Stimulated activated memory B cell treated with anti-CD40 and anti-IgM and Interleukin-4, amounts not matched to agents 10 μg/mL and 1 μg/mL and 100 μg/mL, for 72 hours (primary cell): ENCODE measurements around the gene EHMT1.

Source experiments
- ATAC-seq: fragments of 150-1000 bp; cut with Tn5 transposase; 2 replicates; pipeline ENCODE4 v1.10.0; 2021
- H3K27ac Mint-ChIP-seq: one replicate; pipeline ENCODE4 v1.8.0; 2022; ENCODE audit warnings: mild to moderate bottlenecking, mixed read lengths
- H3K27me3 Mint-ChIP-seq: one replicate; pipeline ENCODE4 v1.8.0; 2022; ENCODE audit warnings: mixed read lengths
- H3K36me3 Mint-ChIP-seq: one replicate; pipeline ENCODE4 v1.8.0; 2022; ENCODE audit warnings: mixed read lengths
- H3K4me1 Mint-ChIP-seq: one replicate; pipeline ENCODE4 v1.8.0; 2022; ENCODE audit warnings: mixed read lengths
- H3K4me3 Mint-ChIP-seq: one replicate; pipeline ENCODE4 v1.8.0; 2022; ENCODE audit warnings: mild to moderate bottlenecking, moderate library complexity, mixed read lengths
- H3K9me3 Mint-ChIP-seq: one replicate; pipeline ENCODE4 v1.8.0; 2022; ENCODE audit warnings: mixed read lengths

Gene EHMT1

DNA sequence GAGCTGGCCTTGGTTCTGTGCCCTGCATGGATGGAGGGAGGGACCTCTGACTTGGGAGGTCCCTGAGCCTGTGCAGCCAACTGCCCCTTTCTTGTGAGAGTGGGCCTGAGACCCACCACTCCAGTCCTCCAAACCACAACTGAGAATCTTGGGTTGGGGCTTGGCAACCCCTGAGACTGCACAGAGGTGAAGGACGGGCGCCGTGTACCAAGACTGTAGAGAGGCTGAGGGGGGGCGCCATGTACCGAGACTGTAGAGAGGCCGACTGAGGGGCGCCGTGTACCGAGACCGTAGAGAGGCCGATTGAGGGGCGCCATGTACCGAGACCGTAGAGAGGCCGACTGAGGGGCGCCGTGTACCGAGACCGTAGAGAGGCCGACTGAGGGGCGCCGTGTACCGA is 199.5 kb downstream of the EHMT1 start:
- peaks cover 78% of the 10 kb centered on the region for H3K36me3 Mint-ChIP-seq
- no peak overlapping the region for H3K27ac Mint-ChIP-seq
- no peaks in the 10 kb centered on the region for H3K27me3 Mint-ChIP-seq
- peaks cover 33% of the 10 kb centered on the region for H3K4me1 Mint-ChIP-seq
- no peak for ATAC-seq
- no peak overlapping the region for H3K4me3 Mint-ChIP-seq
- no peaks in the 10 kb centered on the region for H3K9me3 Mint-ChIP-seq

DNA sequence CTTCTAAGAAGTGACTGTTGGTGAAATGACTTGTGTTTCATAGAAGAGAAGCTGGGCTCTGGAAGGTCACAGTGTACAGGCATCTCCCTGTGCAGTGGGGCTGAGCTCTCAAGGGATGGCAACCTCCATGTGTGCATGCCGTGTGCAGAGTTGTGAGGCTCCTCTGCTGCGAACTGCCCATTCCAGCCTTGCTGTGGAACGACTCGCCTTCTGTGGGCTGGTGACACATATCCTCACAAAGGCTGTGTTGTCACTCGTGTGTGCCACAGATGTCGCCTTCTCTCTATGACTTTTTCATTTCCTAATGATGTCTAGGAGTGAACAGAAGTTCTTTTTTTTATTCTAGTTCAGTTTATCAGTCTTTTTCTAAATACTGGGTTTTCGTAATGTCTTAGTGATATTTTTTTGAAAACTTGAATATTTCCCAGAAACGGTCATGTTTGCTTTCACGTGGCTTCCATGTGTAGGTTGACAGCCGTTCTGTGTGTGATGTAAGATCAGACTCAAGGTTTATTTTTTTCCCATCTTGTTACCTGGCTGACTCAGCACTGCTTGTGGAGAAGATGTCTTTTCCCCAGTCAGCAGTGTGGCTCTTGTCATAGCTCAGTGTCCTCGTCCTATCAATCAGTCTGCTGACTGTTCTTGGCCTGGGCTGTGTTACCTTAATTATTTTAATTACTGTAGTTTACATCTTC is 201.5 kb downstream of the EHMT1 start:
- no peak for ATAC-seq
- Mint-ChIP-seq H3K4me1 (peaks cover 28% of the 10 kb centered on the region), H3K27ac (no peak overlapping the region), H3K36me3 (peaks cover 79% of the 10 kb centered on the region), H3K27me3 (no peaks in the 10 kb centered on the region), H3K9me3 (no peaks in the 10 kb centered on the region), H3K4me3 (no peak overlapping the region)

DNA sequence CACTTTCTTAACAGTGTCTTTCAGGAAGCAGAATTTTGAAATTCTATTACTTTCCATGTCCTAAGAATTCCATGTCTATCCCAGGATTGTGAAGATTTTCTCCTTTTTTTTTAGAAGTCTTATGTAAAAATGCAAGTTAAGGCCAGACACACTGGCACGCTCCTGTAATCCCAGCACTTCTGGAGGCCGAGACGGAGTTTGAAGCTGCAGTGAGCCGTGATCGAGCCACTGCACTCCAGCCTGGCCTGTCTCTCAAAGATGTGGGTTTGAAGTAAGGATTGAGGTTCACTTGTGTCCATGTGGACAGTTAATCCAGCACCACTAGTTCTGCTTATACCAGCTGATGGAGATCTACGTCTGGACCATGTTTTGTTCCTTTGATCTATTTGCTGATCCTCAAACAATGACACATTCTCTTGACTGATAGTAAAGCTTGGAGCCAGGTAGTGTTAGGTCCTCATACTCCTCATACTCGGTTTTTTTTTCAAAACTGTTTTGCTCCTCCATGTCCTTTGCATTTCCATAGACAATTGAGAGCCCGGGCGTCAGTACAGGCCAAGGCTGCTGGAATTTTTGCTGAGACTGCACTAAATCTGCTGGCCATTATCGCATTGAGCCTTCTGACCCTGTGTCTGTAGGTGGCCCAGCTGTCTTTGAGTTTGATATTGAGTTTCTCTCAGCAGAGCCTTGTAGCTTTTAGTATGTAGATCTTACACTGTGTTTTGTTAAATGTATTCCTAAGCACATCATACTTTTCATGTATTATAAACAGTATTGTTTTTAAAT is 205.4 kb downstream of the EHMT1 start:
- peaks cover 4% of the 10 kb centered on the region for H3K9me3 Mint-ChIP-seq
- H3K36me3 Mint-ChIP-seq: peaks cover 75% of the 10 kb centered on the region
- no peak for ATAC-seq
- H3K4me1 Mint-ChIP-seq: peaks cover 24% of the 10 kb centered on the region
- no peak overlapping the region for H3K27ac Mint-ChIP-seq
- H3K4me3 Mint-ChIP-seq: no peak overlapping the region
- H3K27me3 Mint-ChIP-seq: no peaks in the 10 kb centered on the region

DNA sequence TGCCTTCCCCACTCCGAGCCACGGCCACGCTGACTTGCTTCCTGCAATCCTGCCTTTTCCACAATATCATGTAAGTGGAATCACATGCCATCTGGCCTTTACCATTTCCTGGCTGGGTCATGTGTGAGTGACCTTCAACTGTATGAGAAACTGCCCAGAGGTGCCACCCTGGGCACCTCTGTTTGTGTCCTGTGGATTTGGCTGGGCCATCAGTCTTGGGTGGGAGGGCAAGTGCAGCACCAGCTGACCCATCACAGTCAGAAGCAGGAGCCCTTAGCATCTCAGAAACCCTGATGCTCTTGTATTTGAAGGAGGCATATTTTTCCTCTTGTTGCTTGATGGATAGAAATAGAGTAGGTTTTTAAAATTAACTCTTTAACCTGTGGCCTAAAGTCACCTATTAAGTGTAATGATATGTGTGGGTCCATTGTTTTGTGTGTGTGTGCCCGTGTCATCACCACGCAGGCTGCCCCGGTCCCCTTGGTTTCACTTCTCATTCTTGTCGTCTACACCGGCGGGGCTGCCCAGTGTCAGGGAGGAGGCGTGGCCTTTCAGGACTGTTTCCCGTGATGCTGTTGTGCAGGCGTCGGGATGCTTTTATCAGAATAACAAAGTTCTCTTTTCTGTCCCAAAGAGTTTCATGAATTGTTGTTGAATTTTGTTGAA is 206.7 kb downstream of the EHMT1 start:
- H3K4me1 Mint-ChIP-seq: peaks cover 24% of the 10 kb centered on the region
- peak overlapping the region; percentile 86 for H3K27ac Mint-ChIP-seq
- peaks cover 4% of the 10 kb centered on the region for H3K9me3 Mint-ChIP-seq
- peak overlapping the region; percentile 11 for H3K4me3 Mint-ChIP-seq
- H3K27me3 Mint-ChIP-seq: no peaks in the 10 kb centered on the region
- ATAC-seq: peak; percentile 99
- peaks cover 73% of the 10 kb centered on the region for H3K36me3 Mint-ChIP-seq

DNA sequence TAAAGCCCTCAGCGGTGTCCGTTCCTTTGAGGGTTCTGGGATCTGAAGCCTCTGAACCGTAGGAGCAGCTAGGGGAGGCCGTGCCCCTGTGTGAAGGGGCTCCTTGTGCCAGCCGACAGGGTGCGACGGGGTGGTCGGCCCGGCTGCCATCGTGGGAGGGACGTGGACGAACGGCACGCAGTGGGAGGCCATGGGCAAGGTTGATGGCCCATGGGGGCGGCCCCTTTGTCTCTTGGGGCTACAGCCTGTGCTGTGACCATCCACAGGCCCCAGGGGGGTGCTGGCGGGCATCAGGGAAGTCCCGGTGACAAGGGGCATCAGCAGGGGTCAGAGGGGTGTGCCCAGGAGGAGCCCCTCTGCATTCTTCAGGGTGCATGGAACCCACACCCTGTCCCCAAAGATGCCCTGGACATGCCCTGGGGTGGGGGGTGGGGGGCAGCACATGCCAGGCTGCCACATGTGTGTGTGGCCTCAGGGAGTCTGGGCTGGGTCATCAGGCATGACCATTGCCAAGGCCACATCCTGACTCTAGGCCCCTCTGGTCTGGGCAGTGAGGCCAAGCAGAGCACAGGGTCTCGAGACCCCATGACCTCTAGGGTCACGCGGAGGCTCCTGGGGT is 209.2 kb downstream of the EHMT1 start:
- no peak overlapping the region for H3K27ac Mint-ChIP-seq
- H3K4me1 Mint-ChIP-seq: peaks cover 24% of the 10 kb centered on the region
- peaks cover 4% of the 10 kb centered on the region for H3K9me3 Mint-ChIP-seq
- H3K27me3 Mint-ChIP-seq: no peaks in the 10 kb centered on the region
- H3K36me3 Mint-ChIP-seq: peaks cover 78% of the 10 kb centered on the region
- H3K4me3 Mint-ChIP-seq: no peak overlapping the region
- no peak for ATAC-seq

DNA sequence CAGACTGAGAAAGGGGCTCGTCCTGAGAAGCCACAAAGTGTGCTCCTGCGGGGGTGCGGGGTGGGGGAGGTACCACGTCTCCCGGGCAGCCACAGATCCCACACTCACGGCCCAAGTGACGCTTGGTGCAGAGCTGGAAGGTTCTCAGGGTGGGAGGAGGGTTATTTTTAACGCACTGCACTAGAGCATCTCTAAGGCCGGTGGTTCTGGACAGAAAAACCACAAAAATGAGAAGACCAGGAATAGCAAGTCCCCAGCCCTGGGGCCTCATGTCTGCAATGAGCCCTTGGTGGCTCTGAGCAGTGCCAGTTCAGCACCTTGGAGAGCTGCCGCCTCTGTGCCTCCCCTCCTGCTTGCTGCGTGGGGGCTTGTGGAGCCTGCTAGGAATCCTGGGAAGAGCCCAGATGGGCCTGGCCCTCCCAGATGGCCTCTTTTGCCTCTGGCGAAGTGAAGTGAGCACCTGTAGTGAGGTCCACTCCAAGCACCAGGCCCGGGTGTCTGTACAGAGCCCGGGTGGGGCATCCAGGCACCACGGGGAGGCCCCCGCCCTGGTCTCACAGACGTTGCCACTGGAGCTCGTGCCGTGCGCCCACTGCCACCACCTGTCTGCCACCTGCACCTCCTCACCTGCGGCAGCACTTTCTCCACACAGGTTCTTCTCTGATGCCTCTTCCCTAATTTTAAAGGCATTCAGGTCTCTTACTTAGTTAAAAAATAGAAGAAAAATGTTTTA is 209.9 kb downstream of the EHMT1 start:
- H3K4me1 Mint-ChIP-seq: peaks cover 24% of the 10 kb centered on the region
- no peak overlapping the region for H3K27ac Mint-ChIP-seq
- peaks cover 82% of the 10 kb centered on the region for H3K36me3 Mint-ChIP-seq
- peaks cover 4% of the 10 kb centered on the region for H3K9me3 Mint-ChIP-seq
- no peak overlapping the region for H3K4me3 Mint-ChIP-seq
- H3K27me3 Mint-ChIP-seq: no peaks in the 10 kb centered on the region
- no peak for ATAC-seq

DNA sequence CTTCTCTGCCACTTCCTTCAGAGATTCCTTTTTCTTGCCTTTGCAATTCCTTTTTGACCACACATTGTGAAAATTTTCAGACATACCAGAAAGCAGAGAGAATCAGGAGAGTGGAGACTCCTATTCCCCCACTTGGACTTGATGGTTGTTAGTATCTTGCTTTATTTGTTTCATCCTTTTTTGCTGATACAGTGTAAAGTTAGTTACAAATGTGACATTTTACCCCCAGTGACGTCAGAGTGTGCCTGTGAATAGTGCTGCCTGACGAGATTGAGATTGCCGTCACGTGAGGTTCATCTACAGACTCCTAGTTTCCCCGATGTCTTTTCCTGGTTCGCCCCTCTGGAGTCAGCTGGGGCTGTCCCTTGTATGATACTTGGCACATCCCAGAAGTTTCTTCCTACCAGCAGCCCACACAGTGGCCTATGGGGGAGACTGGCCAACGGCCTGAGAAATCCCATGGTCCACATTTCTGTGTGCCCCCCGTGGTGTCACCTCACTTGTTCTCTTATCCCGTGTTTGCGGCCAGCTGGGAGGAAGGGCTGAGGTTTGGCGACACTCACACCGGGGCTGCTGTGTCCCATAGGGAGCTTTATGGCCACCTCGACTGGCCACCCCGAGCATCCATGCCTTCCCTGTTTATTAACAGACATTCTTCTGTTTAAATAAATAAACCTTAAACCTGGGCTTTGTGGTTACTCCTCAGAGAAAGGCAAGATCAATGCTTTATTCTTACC is 210.6 kb downstream of the EHMT1 start:
- Mint-ChIP-seq H3K27me3 (no peaks in the 10 kb centered on the region), H3K4me3 (no peak overlapping the region), H3K9me3 (peaks cover 4% of the 10 kb centered on the region), H3K4me1 (peaks cover 24% of the 10 kb centered on the region), H3K36me3 (peaks cover 80% of the 10 kb centered on the region), H3K27ac (no peak overlapping the region)
- ATAC-seq: no peak

DNA sequence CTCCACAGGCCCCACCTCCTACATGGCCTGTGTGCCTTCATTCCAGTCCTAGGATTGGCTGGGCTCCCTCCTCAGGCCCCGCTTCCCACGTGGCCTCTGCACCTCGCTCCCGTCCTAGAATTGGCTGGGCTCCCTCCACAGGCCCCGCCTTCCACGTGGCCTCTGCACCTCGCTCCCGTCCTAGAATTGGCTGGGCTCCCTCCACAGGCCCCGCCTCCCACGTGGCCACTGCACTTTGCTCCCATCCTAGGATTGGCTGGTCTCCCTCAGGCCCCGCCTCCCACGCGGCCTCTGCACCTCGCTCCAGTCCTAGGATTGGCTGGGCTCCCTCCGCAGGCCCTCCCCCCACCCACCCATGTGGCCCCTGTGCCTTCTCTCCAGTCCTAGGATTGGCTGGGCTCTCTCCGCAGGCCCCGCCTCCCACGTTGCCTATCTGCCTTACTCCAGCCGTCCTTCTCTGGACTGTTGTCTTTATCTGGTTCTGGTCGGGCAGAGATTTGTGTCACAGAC is 213.4 kb downstream of the EHMT1 start:
- no peaks in the 10 kb centered on the region for H3K27me3 Mint-ChIP-seq
- no peaks in the 10 kb centered on the region for H3K9me3 Mint-ChIP-seq
- ATAC-seq: no peak
- H3K36me3 Mint-ChIP-seq: peaks cover 60% of the 10 kb centered on the region
- peaks cover 1% of the 10 kb centered on the region for H3K4me1 Mint-ChIP-seq
- H3K27ac Mint-ChIP-seq: no peak overlapping the region
- no peak overlapping the region for H3K4me3 Mint-ChIP-seq

DNA sequence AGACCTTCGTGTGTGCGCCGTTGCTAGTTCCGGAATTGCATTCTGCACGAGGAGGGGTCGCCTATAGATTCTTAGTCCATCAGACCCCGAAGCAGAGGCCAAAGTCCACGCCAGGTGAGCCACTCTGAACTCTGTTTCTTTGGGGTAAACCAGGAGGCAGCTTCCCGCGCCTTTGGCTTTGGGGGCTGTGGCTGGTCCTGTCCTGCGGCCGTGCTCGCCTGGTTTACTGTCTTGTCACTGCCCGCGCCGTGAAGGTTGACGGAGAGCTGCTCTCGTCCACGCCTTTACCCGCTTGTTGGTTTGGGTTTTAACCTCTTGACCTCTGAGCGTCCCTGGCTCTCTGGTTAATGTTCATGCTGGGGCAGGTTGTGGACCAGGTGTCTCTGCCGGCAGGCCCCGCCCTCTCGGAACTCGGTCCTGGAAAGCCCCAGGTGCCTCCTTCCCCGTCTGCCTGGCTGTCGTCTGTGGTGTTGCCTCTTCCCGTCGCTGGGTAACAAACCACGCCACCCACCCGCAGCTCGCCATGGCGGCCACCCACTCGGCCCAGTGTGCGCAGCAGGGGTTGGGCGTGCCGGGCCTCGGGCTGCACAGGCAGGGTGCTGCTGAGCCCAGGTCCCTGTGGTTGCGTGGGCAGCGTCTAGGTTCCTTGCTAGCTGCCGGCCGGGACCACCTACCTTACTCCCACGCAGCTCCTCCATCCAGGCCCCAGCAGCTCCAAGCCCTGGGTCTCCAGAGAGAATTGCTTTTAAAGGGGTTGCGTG is 214.2 kb downstream of the EHMT1 start:
- H3K27ac Mint-ChIP-seq: no peak overlapping the region
- no peaks in the 10 kb centered on the region for H3K9me3 Mint-ChIP-seq
- H3K4me1 Mint-ChIP-seq: no peaks in the 10 kb centered on the region
- H3K27me3 Mint-ChIP-seq: no peaks in the 10 kb centered on the region
- ATAC-seq: no peak
- no peak overlapping the region for H3K4me3 Mint-ChIP-seq
- peaks cover 61% of the 10 kb centered on the region for H3K36me3 Mint-ChIP-seq

DNA sequence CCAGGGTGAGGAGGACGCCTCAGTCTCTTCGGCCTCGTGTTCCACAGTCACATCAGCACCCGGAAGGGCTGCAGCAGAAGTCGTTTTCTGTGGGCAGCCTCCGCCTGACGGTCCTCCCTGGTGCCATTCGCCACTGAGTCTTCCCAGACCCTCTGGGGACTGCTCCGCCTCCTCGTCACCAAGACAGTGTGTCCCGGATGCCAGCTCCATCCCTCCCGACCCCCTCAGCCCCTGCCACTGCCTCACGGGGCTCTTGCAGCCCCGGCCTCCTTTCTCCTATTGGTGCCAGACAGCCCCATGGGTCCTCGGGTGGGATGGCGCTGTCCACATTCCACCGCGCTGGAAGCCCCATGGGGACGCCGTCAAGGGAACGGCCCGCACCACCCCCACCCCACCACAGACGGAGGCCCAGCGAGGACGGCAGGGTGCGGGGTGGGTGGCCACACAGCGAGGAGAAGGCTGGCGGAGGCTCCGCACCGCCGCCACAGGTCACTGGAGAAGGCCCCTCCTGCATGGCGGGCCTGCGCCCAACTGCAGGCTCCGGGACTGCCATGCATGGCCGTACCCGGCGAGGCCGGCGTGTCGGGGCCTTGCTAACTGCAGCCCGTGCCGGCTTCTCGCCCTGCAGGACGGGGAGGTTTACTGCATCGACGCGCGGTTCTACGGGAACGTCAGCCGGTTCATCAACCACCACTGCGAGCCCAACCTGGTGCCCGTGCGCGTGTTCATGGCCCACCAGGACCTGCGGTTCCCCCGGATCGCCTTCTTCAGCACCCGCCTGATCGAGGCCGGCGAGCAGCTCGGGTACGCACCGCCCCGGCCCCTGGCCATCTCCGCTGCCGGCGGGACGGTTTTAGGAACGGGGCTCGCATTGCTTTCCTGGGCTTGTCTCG is 215.2 kb downstream of the EHMT1 start:
- no peak overlapping the region for H3K27ac Mint-ChIP-seq
- no peaks in the 10 kb centered on the region for H3K4me1 Mint-ChIP-seq
- peaks cover under 1% of the 10 kb centered on the region for H3K9me3 Mint-ChIP-seq
- peaks cover 70% of the 10 kb centered on the region for H3K36me3 Mint-ChIP-seq
- ATAC-seq: no peak
- H3K27me3 Mint-ChIP-seq: no peaks in the 10 kb centered on the region
- no peak overlapping the region for H3K4me3 Mint-ChIP-seq

DNA sequence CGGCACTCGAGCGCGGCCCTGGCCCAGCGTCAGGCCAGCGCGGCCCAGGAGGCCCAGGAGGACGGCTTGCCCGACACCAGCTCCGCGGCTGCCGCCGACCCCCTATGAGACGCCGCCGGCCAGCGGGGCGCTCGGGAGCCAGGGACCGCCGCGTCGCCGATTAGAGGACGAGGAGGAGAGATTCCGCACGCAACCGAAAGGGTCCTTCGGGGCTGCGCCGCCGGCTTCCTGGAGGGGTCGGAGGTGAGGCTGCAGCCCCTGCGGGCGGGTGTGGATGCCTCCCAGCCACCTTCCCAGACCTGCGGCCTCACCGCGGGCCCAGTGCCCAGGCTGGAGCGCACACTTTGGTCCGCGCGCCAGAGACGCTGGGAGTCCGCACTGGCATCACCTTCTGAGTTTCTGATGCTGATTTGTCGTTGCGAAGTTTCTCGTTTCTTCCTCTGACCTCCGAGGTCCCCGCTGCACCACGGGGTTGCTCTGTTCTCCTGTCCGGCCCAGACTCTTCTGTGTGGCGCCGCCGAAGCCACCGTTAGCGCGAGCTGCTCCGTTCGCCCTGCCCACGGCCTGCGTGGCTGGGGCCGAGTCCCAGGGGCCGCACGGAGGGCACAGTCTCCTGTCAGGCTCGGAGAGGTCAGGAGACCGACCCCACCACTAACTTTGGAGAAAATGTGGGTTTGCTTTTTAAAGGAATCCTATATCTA is 216.2 kb downstream of the EHMT1 start:
- Mint-ChIP-seq H3K27ac (no peak overlapping the region), H3K4me1 (no peaks in the 10 kb centered on the region), H3K27me3 (no peaks in the 10 kb centered on the region), H3K4me3 (no peak overlapping the region), H3K36me3 (peaks cover 65% of the 10 kb centered on the region), H3K9me3 (peaks cover 5% of the 10 kb centered on the region)
- no peak for ATAC-seq

DNA sequence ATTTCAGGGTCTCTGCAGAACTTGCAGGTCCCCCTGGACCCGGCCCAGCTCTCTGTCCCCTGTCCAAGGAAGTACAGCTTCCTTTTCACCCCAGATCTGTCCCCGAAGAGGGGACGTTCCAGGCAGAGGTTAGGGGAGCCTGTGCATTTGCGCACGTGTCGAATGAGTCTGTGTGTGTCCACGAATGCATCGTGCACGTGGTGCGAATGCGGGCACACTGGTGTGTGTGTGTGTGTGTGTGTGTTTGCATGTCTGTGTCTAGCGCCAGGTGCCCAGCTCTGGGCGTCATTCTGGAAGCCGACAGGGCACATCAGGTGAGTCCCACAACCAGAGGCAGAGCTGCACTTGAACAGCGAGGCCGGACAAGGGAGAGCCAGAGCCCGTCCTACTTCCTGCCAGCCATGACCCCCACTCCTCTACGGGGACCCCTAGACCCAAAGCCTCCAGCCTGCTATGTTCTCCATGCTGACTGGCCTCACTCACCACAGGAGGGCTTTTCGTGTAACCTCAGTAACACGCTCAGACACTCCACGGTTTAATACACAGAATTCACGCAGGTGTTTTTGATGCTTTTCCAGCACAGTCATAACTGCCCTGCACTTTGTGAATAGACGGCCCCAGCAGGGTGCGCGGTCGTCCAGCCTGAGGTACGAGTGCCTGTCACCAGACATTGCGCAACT is 217.5 kb downstream of the EHMT1 start:
- Mint-ChIP-seq H3K9me3 (peaks cover 7% of the 10 kb centered on the region), H3K4me3 (no peak overlapping the region), H3K27ac (no peak overlapping the region), H3K36me3 (peaks cover 58% of the 10 kb centered on the region), H3K27me3 (no peaks in the 10 kb centered on the region), H3K4me1 (no peaks in the 10 kb centered on the region)
- no peak for ATAC-seq
